HUES64 (cell line): Measurements from ENCODE around the gene ADAT3.

ENCODE experiments used
- H3K27ac ChIP-seq: 2 replicates; pipeline ENCODE4 v1.7.0; 2013; ENCODE audit warnings: low read depth, low read length, inconsistent platforms
- H3K27me3 ChIP-seq: 2 replicates; pipeline ENCODE4 v1.6.1; 2013; ENCODE audit warnings: mild to moderate bottlenecking, low read length; ENCODE audit not compliant: insufficient read depth
- H3K36me3 ChIP-seq: 2 replicates; pipeline ENCODE4 v1.6.1; 2013; ENCODE audit warnings: mild to moderate bottlenecking, low read length; ENCODE audit not compliant: insufficient read depth
- H3K4me1 ChIP-seq: 2 replicates; pipeline ENCODE4 v1.6.1; 2013; ENCODE audit warnings: mild to moderate bottlenecking, low read length, moderate library complexity; ENCODE audit not compliant: insufficient read depth
- H3K4me3 ChIP-seq: 2 replicates; pipeline ENCODE4 v1.5.1; 2013; ENCODE audit warnings: mild to moderate bottlenecking, low read length, moderate library complexity
- H3K9ac ChIP-seq: 2 replicates; pipeline ENCODE4 v1.6.1; 2013; ENCODE audit warnings: mild to moderate bottlenecking, low read depth, low read length
- H3K9me3 ChIP-seq: 2 replicates; pipeline ENCODE4 v1.6.1; 2013; ENCODE audit warnings: low read depth, low read length; ENCODE audit not compliant: insufficient read depth
- WGBS: fragments of 150-250, 120-280 bp; methylation state at CpG from one replicate; pipeline ENCODE4 v1.1.7; 2013; ENCODE audit warnings: missing lambda C conversion rate; 5-methylcytosine and 5-hydroxymethylcytosine counted together

The ADAT3 gene

GRCh38 chr19:1920644-1921043 lies 15.4 kb downstream of the ADAT3 start:
- Histone ChIP-seq H3K27ac (no peak overlapping the region), H3K27me3 (no peaks in the 10 kb centered on the region), H3K36me3 (peaks cover 67% of the 10 kb centered on the region), H3K9ac (no peak overlapping the region), H3K4me3 (no peak overlapping the region), H3K9me3 (no peaks in the 10 kb centered on the region), H3K4me1 (no peaks in the 10 kb centered on the region)
- 97% methylated on average over 19 of the region's 19 CpGs for WGBS

DNA sequence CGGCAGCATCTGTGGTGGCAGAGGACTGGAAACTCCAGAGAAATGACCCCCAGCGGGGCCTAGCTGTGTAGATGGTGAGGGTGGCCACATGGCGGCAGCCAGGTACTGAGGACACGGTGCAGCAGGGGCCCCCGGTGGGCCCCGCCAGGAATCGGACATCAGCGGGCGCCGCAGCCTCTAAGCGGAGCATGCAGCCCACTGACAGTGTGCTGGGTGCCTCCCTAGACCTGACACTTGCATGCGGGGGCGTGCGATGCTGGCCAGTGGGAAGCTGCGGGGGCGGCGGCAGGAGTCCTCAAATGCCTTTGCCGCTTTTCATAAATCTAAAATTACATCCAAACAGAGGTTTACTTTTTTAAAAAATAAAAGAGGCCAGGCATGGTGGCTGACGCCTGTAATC lies 16.1 kb downstream of the ADAT3 start:
- no peaks in the 10 kb centered on the region for H3K4me1 ChIP-seq
- H3K9ac ChIP-seq, result no peak overlapping the region
- WGBS, result 96% methylated on average over 19 of the region's 19 CpGs
- peaks cover 67% of the 10 kb centered on the region for H3K36me3 ChIP-seq
- H3K9me3 ChIP-seq, result no peaks in the 10 kb centered on the region
- H3K4me3 ChIP-seq, result no peak overlapping the region
- no peak overlapping the region for H3K27ac ChIP-seq
- H3K27me3 ChIP-seq, result no peaks in the 10 kb centered on the region

GRCh38 chr19:1921825-1922224 lies 16.6 kb downstream of the ADAT3 start:
- H3K27me3 ChIP-seq, result no peaks in the 10 kb centered on the region
- H3K9ac ChIP-seq, result no peak overlapping the region
- 97% methylated on average over 15 of the region's 15 CpGs for WGBS
- no peaks in the 10 kb centered on the region for H3K9me3 ChIP-seq
- H3K4me1 ChIP-seq, result no peaks in the 10 kb centered on the region
- no peak overlapping the region for H3K27ac ChIP-seq
- H3K4me3 ChIP-seq, result no peak overlapping the region
- peaks cover 67% of the 10 kb centered on the region for H3K36me3 ChIP-seq

DNA sequence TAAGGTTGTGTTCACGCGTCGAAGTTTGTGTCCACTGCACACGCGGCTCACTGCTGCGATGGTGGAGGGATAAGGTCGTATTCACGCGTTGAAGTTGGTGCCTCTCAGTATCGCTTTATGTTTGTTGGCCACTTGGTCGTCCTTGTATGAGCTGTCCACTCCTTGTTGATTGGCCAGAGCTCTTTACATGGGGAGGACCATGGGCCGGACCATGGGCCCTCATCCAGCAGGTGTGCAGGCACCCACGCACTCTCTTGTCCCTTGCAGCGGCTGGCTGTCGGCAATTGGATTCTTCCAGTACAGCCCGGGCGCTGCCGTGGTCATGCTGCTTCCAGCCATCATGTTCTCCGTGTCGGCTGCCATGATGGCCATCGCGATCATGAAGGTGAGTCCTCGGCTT lies 17.6 kb downstream of the ADAT3 start:
- 92% methylated on average over 23 of the region's 23 CpGs for WGBS
- Histone ChIP-seq H3K27me3 (no peaks in the 10 kb centered on the region), H3K4me1 (no peaks in the 10 kb centered on the region), H3K4me3 (no peak overlapping the region), H3K9me3 (no peaks in the 10 kb centered on the region), H3K9ac (no peak overlapping the region), H3K36me3 (peaks cover 63% of the 10 kb centered on the region), H3K27ac (no peak overlapping the region)

GRCh38 chr19:1923319-1923718 lies 18.1 kb downstream of the ADAT3 start:
- 88% methylated on average over 8 of the region's 8 CpGs for WGBS
- Histone ChIP-seq H3K27ac (no peak overlapping the region), H3K36me3 (peaks cover 58% of the 10 kb centered on the region), H3K9me3 (no peaks in the 10 kb centered on the region), H3K4me3 (no peak overlapping the region), H3K9ac (no peak overlapping the region), H3K27me3 (no peaks in the 10 kb centered on the region), H3K4me1 (no peaks in the 10 kb centered on the region)

GRCh38 chr19:1924320-1924961 lies 19.2 kb downstream of the ADAT3 start:
- Histone ChIP-seq H3K9me3 (no peaks in the 10 kb centered on the region), H3K9ac (no peak overlapping the region), H3K36me3 (peaks cover 49% of the 10 kb centered on the region), H3K4me3 (no peak overlapping the region), H3K27me3 (no peaks in the 10 kb centered on the region), H3K4me1 (no peaks in the 10 kb centered on the region), H3K27ac (no peak overlapping the region)
- WGBS, result 95% methylated on average over 35 of the region's 35 CpGs

DNA sequence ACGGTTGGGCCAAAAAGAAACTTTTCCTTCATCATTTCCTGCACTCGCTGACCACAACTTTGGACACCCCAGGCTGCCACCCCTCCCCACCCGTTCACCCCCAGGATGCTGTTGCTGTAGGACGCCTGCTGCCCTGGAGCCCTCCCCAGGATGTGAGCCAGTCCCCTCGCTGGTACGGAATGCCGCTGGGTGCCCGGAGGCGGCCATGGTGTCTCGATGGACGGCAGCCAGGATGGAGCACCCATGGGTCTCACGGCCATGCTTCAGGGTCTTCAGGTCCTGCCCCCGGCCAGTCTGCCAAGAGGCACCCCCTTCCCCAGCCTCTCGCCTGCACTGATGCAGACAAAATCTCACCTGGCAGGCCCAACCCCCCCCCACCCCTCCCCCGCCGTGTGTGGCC lies 20.3 kb downstream of the ADAT3 start:
- Histone ChIP-seq H3K27me3 (no peaks in the 10 kb centered on the region), H3K9me3 (no peaks in the 10 kb centered on the region), H3K36me3 (peaks cover 41% of the 10 kb centered on the region), H3K27ac (no peak overlapping the region), H3K9ac (no peak overlapping the region), H3K4me1 (no peaks in the 10 kb centered on the region), H3K4me3 (no peak overlapping the region)
- WGBS, result 92% methylated on average over 16 of the region's 16 CpGs

- WGBS, result 22% methylated on average over 40 of the region's 42 CpGs
- H3K27ac ChIP-seq, result no peak overlapping the region
- peaks cover 9% of the 10 kb centered on the region for H3K36me3 ChIP-seq
- no peaks in the 10 kb centered on the region for H3K27me3 ChIP-seq
- no peak overlapping the region for H3K9ac ChIP-seq
- H3K9me3 ChIP-seq, result no peaks in the 10 kb centered on the region
- H3K4me3 ChIP-seq, result peak overlapping the region; percentile 44
- no peaks in the 10 kb centered on the region for H3K4me1 ChIP-seq
Measured at GRCh38 chr19:1929021-1929742, 24.0 kb downstream of the ADAT3 start.

GRCh38 chr19:1931445-1931844 lies 26.2 kb downstream of the ADAT3 start:
- Histone ChIP-seq H3K27ac (no peak overlapping the region), H3K9me3 (no peaks in the 10 kb centered on the region), H3K4me3 (no peak overlapping the region), H3K9ac (no peak overlapping the region), H3K4me1 (no peaks in the 10 kb centered on the region), H3K36me3 (no peaks in the 10 kb centered on the region), H3K27me3 (no peaks in the 10 kb centered on the region)
- 96% methylated on average over 1 of the region's 1 CpG for WGBS

DNA sequence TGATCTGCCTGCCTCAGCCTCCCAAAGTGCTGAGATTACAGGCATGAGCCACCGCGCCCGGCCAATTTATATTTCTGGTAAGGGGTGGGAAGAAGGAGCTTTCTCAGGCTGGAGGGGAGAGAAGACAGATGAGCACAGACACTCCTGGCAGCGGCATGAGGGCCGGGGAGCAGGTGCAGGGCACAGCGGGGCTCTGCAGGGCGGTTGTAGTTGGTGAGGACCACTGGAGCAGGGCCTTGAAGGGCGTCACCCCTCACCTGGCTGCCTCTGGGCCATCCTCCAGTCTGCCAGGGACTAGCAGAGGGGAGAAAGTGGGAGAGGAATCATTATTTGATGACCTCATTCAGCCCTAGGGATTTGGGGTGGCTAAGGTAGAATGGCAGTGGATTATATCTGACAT lies 27.2 kb downstream of the ADAT3 start:
- H3K27me3 ChIP-seq, result no peaks in the 10 kb centered on the region
- H3K4me1 ChIP-seq, result no peaks in the 10 kb centered on the region
- H3K9ac ChIP-seq, result no peak overlapping the region
- H3K27ac ChIP-seq, result no peak overlapping the region
- WGBS, result 83% methylated on average over 8 of the region's 8 CpGs
- H3K36me3 ChIP-seq, result no peaks in the 10 kb centered on the region
- H3K4me3 ChIP-seq, result no peak overlapping the region
- H3K9me3 ChIP-seq, result no peaks in the 10 kb centered on the region

DNA sequence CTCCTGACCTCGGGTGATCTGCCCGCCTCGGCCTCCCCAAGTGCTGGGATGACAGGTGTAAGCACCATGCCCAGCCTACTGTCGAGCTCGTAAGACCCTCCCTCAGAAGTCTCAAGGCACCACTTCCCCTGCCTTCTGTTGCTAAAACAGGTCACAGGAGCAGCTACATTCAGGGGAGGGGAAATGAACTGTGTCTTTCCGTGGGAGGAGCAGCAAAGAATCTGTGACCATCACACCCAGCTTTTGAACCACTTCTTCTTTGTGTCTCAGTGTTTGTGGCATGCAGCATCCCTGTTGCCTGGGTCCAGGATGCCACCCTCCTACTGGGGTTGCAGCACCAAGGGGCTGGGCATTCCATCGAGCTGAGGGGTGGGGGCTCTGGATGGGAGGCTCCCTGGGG lies 28.0 kb downstream of the ADAT3 start:
- H3K27me3 ChIP-seq, result no peaks in the 10 kb centered on the region
- H3K9ac ChIP-seq, result no peak overlapping the region
- H3K36me3 ChIP-seq, result no peaks in the 10 kb centered on the region
- H3K4me1 ChIP-seq, result no peaks in the 10 kb centered on the region
- 89% methylated on average over 7 of the region's 7 CpGs for WGBS
- no peaks in the 10 kb centered on the region for H3K9me3 ChIP-seq
- no peak overlapping the region for H3K27ac ChIP-seq
- no peak overlapping the region for H3K4me3 ChIP-seq
